Effector memory CD4-positive, alpha-beta T cell (primary cell): Measurements from ENCODE around the gene RNF217.

ENCODE experiments used
- DNase-seq, 3 donors: peaks; one replicate each; pipeline ENCODE4 v3.0.0-alpha.2; 2020
- H3K27ac ChIP-seq: 2 replicates; pipeline ENCODE4 v1.7.0; 2013; ENCODE audit warnings: mild to moderate bottlenecking, low read length, moderate library complexity; ENCODE audit not compliant: insufficient read depth, poor library complexity, severe bottlenecking
- H3K27me3 ChIP-seq: replicated peaks from 2 replicates; pipeline ENCODE4 v1.7.0; 2013; ENCODE audit warnings: mild to moderate bottlenecking, low read length; ENCODE audit not compliant: insufficient read depth, control insufficient read depth, poor library complexity, severe bottlenecking
- H3K36me3 ChIP-seq: 2 replicates; pipeline ENCODE4 v1.7.0; 2013; ENCODE audit warnings: mild to moderate bottlenecking, low read length, moderate library complexity; ENCODE audit not compliant: control insufficient read depth, insufficient read depth
- H3K4me1 ChIP-seq: 2 replicates; pipeline ENCODE4 v1.7.0; 2013; ENCODE audit warnings: low read length, mild to moderate bottlenecking; ENCODE audit not compliant: control insufficient read depth, insufficient read depth, poor library complexity, severe bottlenecking
- H3K4me3 ChIP-seq: 2 replicates; pipeline ENCODE4 v1.7.0; 2013; ENCODE audit warnings: low read length, low read depth, mild to moderate bottlenecking; ENCODE audit not compliant: insufficient read depth, poor library complexity, severe bottlenecking
- H3K9me3 ChIP-seq: 2 replicates; pipeline ENCODE4 v1.7.0; 2013; ENCODE audit warnings: mild to moderate bottlenecking, low read length, moderate library complexity; ENCODE audit not compliant: control insufficient read depth

RNF217 gene

DNA sequence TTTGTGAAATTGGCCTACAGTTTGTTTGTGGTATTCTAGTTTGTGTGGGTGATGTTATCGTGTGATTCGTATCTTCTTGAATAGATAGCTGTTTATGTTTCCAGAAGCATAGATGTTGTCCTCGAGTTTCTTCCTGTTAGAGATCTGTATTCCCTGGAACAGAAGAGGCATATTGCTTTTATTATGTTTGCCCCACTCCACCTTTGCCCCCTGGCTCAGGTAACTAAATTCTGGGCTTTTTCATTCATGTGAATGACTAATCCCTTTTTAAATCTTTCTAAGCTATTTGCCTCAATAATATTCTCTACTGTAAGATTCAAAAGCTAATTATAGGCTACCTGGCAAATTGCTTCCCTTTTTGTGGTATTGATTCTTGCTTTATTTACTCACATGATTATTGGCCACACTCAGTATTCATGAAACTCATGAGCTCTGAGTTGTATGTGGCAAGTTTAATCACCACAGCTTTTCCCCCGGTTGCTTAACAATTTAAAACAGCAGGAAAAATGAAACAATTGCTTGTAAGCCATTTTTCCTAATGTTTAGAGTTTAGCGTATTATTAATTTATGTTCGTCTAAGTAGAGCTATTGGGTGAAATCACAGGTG lies 12.6 kb downstream of the RNF217 start:
- Histone ChIP-seq H3K4me1 (no peaks in the 10 kb centered on the region), H3K36me3 (no peaks in the 10 kb centered on the region), H3K4me3 (no peak overlapping the region), H3K27me3 (no peaks in the 10 kb centered on the region), H3K27ac (no peak overlapping the region), H3K9me3 (no peaks in the 10 kb centered on the region)
- DNase-seq, result no peak

GRCh38 chr6:124977067-124977908 lies 15.1 kb downstream of the RNF217 start:
- Histone ChIP-seq H3K4me1 (no peaks in the 10 kb centered on the region), H3K4me3 (no peak overlapping the region), H3K9me3 (no peaks in the 10 kb centered on the region), H3K27ac (no peak overlapping the region), H3K27me3 (no peaks in the 10 kb centered on the region), H3K36me3 (no peaks in the 10 kb centered on the region)
- no peak for DNase-seq

- no peak for DNase-seq
- H3K27ac ChIP-seq, result no peak overlapping the region
- H3K4me3 ChIP-seq, result no peak overlapping the region
- no peaks in the 10 kb centered on the region for H3K9me3 ChIP-seq
- no peaks in the 10 kb centered on the region for H3K27me3 ChIP-seq
- no peaks in the 10 kb centered on the region for H3K4me1 ChIP-seq
- H3K36me3 ChIP-seq, result no peaks in the 10 kb centered on the region
These were observed 16.4 kb downstream of the RNF217 start for GRCh38 chr6:124978451-124979293.

DNA sequence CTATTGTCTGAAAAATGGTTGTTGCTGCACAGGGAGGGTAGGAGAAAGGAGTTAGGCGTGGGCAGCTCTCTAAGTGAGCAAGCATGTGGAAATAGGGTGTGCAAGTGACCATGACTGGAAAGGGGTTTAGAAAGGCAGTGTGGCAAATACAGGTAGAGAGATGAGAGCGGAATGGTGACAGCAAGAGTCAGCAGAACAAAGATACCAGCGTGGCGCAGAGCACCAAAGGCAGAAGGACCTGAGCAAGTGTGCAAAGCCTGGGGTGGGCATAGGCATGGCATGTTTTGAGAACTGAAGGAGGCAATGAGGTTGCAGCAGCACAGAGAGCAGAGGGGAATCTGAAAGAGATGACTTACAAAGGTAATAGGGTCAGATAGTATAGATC lies 17.0 kb downstream of the RNF217 start:
- no peaks in the 10 kb centered on the region for H3K4me1 ChIP-seq
- DNase-seq, result no peak
- no peak overlapping the region for H3K27ac ChIP-seq
- H3K36me3 ChIP-seq, result no peaks in the 10 kb centered on the region
- no peaks in the 10 kb centered on the region for H3K27me3 ChIP-seq
- H3K4me3 ChIP-seq, result no peak overlapping the region
- H3K9me3 ChIP-seq, result no peaks in the 10 kb centered on the region

- no peak for DNase-seq
- no peak overlapping the region for H3K4me3 ChIP-seq
- H3K27me3 ChIP-seq, result no peaks in the 10 kb centered on the region
- H3K36me3 ChIP-seq, result no peaks in the 10 kb centered on the region
- no peaks in the 10 kb centered on the region for H3K9me3 ChIP-seq
- H3K27ac ChIP-seq, result no peak overlapping the region
- no peaks in the 10 kb centered on the region for H3K4me1 ChIP-seq
These were observed 20.4 kb downstream of the RNF217 start for GRCh38 chr6:124982669-124983068.

DNA sequence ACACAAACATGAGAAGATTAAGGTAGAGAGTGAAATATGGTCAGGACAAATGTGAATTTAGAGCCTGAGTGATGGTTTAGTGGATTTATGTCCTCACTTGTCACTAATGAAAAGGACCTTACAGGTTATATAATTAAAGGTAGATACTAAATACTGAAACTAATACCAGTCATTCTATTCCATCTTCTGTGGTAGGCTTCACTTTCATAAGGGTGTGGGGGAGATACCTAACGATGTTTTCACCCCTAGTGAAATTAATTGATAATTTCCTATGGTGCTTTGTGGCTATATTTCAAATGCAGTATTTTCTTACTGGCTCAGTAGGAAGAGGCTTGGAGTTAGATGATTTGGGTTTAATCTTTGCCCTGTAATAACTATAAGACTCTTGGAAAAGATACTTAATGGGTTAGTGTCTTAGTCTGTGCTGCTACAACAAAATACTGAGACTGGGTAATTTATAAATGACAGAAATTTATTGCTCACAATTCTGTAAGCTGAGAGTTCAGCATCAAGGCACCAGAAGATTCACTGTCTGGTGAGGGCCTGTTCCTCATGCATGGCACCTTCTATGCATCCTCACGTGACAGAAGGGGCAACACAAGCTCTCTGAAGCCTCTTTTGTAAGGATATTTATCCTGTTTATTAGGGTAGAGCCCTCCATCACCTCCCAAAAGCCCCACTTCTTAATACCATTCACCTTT lies 21.3 kb downstream of the RNF217 start:
- Histone ChIP-seq H3K36me3 (no peaks in the 10 kb centered on the region), H3K27ac (no peak overlapping the region), H3K4me3 (no peak overlapping the region), H3K9me3 (no peaks in the 10 kb centered on the region), H3K4me1 (no peaks in the 10 kb centered on the region), H3K27me3 (no peaks in the 10 kb centered on the region)
- DNase-seq, result no peak

GRCh38 chr6:124984668-124985338 lies 22.6 kb downstream of the RNF217 start:
- DNase-seq, result no peak
- H3K36me3 ChIP-seq, result no peaks in the 10 kb centered on the region
- no peak overlapping the region for H3K4me3 ChIP-seq
- H3K27me3 ChIP-seq, result no peaks in the 10 kb centered on the region
- no peaks in the 10 kb centered on the region for H3K4me1 ChIP-seq
- H3K9me3 ChIP-seq, result no peaks in the 10 kb centered on the region
- no peak overlapping the region for H3K27ac ChIP-seq

DNA sequence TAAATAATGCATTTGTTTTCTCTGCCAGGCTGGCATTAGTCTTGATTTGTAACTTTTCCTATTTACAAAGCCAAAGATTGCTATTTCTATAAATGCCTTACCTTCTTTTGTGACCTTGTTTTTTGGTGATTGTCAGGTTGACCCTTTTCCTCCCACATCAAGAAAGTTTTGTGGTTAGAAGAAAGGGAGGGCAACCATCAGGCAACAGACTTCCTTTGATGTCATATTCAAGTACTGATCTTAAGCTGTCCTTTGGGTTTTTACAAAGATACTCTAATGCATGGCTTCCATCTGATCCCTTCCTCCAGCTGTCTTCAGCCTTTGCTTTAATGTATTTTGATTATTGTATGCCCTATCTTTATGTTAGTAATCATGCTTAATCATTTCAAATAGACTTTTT lies 23.9 kb downstream of the RNF217 start:
- H3K4me1 ChIP-seq, result no peaks in the 10 kb centered on the region
- no peaks in the 10 kb centered on the region for H3K36me3 ChIP-seq
- no peaks in the 10 kb centered on the region for H3K27me3 ChIP-seq
- no peak for DNase-seq
- H3K4me3 ChIP-seq, result no peak overlapping the region
- H3K9me3 ChIP-seq, result no peaks in the 10 kb centered on the region
- H3K27ac ChIP-seq, result no peak overlapping the region

DNA sequence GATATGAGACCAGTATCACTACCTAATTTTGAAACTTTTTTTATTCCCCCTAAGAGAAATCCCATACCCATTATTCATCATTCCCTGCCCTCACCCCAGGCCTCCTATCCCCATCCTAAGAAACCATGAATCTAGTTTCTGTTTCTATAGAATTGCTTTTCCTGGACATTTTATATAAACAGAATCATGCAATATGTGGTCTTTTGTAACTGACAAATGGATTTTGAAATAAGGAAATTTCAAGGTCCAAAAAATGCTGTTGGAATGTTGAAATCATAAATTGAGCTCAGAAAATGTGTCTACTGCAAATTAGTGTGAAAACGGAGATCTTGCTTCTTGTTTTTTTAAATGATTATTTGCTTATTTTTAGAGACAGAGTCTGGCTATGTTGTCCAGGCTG lies 25.1 kb downstream of the RNF217 start:
- no peak overlapping the region for H3K4me3 ChIP-seq
- H3K4me1 ChIP-seq, result no peaks in the 10 kb centered on the region
- H3K36me3 ChIP-seq, result no peaks in the 10 kb centered on the region
- H3K9me3 ChIP-seq, result no peaks in the 10 kb centered on the region
- no peaks in the 10 kb centered on the region for H3K27me3 ChIP-seq
- DNase-seq, result no peak
- H3K27ac ChIP-seq, result no peak overlapping the region
